HEK293 (cell line): ENCODE measurements around the gene POLG2.
"Not testable (repeated sequence)": the region's sequence is repeated elsewhere in the genome, so short reads cannot be mapped to it uniquely, and the experiment has no call there.

Experiments
- PRDM2 ChIP-seq: fragments of 450-650 bp; formaldehyde crosslinking; IDR thresholded peaks from 2 replicates; pipeline ENCODE4 v1.5.1; 2016; ENCODE audit warnings: missing biosample characterization, missing genetic modification characterization, borderline replicate concordance
- SP7 ChIP-seq: fragments of 450-650 bp; formaldehyde crosslinking; IDR thresholded peaks from 2 replicates; pipeline ENCODE4 v1.5.1; 2016; ENCODE audit warnings: missing biosample characterization, missing genetic modification characterization
- ZNF416 ChIP-seq: fragments of 450-650 bp; formaldehyde crosslinking; IDR thresholded peaks from 2 replicates; pipeline ENCODE4 v1.5.1; 2016; ENCODE audit warnings: missing biosample characterization, missing genetic modification characterization
- ZNF580 ChIP-seq: fragments of 450-650 bp; formaldehyde crosslinking; IDR thresholded peaks from 2 replicates; pipeline ENCODE4 v1.5.1; 2016; ENCODE audit warnings: missing biosample characterization, missing genetic modification characterization
- ZNF645 ChIP-seq: fragments of 450-650 bp; formaldehyde crosslinking; IDR thresholded peaks from 2 replicates; pipeline ENCODE4; 2016; ENCODE audit warnings: missing biosample characterization, missing genetic modification characterization
- ZNF830 ChIP-seq: fragments of 450-650 bp; IDR thresholded peaks from 2 replicates; pipeline ENCODE4 v1.5.0; 2018; ENCODE audit warnings: missing biosample characterization, missing genetic modification characterization, low read depth, mild to moderate bottlenecking, moderate library complexity
- TF ChIP-seq, protein P1 (sequence below): fragments of 450-650 bp; formaldehyde crosslinking; IDR thresholded peaks from 2 replicates; pipeline ENCODE4 v1.5.1; 2016; ENCODE audit warnings: missing biosample characterization, missing genetic modification characterization
- TF ChIP-seq, protein P2 (sequence below): fragments of 450-650 bp; IDR thresholded peaks from 2 replicates; pipeline ENCODE4 v1.5.1; 2018; ENCODE audit warnings: missing biosample characterization, missing genetic modification characterization

DNA sequence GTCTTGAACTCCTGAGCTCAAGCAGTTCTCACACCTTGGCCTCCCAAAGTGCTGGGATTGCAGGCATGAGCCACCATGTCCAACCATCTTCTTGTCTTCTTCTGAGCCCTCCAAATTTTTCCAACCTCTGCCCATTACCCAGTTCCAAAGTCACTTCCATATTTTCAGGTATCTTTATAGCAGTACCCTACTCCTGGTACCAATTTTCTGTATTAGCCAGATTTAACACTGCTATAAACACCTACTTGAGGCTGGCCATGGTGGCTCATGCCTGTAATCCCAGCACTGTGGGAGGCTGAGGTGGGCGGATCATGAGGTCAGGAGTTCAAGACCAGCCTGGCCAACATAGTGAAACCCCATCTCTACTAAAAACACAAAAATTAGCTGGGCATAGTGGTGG, 57.3 kb downstream of the POLG2 start:
- TF ChIP-seq SP7 (tag by site-specific recombination); ZNF580; ZNF830 (tag by site-specific recombination); PRDM2 (tag by site-specific recombination); ZNF416 (tag by site-specific recombination); ZNF645 (tag by site-specific recombination): not testable (repeated sequence)
- TF ChIP-seq, protein P1, sequence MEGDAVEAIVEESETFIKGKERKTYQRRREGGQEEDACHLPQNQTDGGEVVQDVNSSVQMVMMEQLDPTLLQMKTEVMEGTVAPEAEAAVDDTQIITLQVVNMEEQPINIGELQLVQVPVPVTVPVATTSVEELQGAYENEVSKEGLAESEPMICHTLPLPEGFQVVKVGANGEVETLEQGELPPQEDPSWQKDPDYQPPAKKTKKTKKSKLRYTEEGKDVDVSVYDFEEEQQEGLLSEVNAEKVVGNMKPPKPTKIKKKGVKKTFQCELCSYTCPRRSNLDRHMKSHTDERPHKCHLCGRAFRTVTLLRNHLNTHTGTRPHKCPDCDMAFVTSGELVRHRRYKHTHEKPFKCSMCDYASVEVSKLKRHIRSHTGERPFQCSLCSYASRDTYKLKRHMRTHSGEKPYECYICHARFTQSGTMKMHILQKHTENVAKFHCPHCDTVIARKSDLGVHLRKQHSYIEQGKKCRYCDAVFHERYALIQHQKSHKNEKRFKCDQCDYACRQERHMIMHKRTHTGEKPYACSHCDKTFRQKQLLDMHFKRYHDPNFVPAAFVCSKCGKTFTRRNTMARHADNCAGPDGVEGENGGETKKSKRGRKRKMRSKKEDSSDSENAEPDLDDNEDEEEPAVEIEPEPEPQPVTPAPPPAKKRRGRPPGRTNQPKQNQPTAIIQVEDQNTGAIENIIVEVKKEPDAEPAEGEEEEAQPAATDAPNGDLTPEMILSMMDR (tag by site-specific recombination): not testable (repeated sequence)
- TF ChIP-seq, protein P2, sequence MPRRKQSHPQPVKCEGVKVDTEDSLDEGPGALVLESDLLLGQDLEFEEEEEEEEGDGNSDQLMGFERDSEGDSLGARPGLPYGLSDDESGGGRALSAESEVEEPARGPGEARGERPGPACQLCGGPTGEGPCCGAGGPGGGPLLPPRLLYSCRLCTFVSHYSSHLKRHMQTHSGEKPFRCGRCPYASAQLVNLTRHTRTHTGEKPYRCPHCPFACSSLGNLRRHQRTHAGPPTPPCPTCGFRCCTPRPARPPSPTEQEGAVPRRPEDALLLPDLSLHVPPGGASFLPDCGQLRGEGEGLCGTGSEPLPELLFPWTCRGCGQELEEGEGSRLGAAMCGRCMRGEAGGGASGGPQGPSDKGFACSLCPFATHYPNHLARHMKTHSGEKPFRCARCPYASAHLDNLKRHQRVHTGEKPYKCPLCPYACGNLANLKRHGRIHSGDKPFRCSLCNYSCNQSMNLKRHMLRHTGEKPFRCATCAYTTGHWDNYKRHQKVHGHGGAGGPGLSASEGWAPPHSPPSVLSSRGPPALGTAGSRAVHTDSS (tag by site-specific recombination): not testable (repeated sequence)
